ENCODE results near the gene PLA2R1.
"Not testable (repeated sequence)": the region's sequence is repeated elsewhere in the genome, so short reads cannot be mapped to it uniquely, and the experiment has no call there.

PLA2R1 gene

DNA sequence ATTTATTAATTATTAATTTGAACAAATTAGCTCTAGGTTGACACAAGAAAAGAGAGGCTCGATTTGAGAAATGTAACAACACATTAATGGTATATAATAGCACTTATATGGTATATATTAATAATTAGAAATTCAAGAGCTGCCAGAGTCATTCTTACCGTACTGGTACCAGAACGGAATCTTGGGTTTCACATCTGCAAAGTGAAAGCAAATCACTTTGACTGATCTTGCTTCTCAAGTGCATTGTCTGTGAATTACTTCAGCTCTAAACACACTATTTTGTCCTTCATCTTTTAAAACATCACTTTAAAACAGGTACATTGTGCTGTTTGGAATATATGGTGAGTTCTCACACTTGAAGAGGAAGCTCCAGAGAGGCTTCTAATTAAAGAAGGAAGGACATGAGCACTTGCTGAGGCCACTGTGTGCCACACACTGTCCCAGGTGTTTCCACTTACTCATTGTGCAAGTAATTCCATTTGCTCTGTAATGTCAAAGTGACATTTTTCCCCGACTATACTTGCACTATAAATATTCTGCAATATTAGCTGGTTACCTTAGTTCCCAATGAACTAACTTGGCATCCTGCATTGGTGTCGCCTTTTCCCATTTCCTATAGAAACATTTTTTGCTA lies 85.8 kb downstream of the PLA2R1 start:
- no peak for DNase-seq

DNA sequence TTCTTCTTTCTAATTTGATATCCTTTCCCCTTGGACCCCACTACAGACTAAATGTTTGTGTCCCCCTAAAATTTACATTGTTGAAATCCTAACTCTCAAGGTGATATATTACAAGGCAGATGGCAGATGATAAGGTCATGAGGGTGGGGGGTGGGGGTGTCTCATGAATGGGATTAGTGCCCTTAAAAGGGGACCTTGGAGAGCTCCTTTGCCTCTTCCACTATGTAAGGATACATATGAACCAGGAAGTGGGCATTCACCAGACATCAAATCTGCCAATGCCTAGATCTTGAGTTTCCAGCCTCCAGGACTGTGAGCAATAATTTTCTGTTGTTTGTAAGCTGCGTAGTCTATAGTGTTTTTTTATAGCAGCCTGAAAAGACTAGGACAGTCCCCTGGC lies 89.1 kb downstream of the PLA2R1 start:
- no peak for DNase-seq

DNA sequence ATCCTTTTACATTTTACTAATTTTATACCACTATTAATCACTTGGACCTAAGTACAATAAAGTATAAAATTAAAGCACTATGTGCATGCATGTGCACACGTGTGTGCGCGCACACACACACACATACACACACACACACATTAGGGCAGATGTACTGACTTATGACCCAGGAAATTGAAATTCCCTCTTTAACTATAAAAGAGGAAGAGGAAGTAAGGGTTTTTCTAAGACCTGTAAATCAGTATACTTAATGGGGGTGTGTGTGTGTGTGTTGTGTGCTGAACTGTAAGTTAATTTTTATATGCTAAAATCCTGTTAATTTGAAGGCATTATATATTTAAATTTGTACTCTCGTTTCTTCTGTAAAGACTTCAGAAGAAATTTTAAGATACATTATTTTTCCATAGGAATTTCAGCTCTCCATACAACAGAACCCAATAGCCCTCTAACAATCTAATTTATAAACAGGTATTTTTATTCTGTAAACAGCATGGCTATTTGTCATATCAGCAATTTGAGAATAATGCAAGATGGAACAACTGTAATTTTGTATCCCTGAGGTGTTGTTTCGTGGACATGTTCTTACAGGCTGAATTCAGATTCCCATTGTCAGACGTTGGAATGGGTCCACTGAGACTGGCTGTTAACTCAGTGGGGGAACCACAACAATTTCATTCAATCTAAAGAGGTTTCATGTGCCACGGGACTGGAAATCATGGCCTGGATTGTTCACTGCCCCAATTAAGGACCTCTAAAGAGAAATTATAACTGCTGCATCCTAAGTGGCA lies 90.9 kb downstream of the PLA2R1 start:
- DNase-seq = no peak

DNA sequence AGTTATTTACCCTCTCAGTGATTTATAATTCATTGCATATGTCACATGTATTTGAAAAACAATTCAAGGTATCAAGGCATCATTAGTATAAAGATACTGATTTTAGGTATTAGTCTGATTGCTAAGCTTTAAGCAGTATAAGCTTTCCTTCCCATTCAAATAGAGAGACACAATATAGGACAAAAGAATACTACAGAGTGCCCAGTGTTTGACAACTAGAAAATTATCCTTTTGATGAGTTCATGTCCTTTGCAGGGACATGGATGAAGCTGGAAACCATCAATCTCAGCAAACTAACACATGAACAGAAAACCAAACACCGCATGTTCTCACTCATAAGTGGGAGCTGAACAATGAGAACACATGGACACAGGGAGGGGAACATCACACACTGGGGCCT lies 91.9 kb downstream of the PLA2R1 start:
- DNase-seq = not testable (repeated sequence)

DNA sequence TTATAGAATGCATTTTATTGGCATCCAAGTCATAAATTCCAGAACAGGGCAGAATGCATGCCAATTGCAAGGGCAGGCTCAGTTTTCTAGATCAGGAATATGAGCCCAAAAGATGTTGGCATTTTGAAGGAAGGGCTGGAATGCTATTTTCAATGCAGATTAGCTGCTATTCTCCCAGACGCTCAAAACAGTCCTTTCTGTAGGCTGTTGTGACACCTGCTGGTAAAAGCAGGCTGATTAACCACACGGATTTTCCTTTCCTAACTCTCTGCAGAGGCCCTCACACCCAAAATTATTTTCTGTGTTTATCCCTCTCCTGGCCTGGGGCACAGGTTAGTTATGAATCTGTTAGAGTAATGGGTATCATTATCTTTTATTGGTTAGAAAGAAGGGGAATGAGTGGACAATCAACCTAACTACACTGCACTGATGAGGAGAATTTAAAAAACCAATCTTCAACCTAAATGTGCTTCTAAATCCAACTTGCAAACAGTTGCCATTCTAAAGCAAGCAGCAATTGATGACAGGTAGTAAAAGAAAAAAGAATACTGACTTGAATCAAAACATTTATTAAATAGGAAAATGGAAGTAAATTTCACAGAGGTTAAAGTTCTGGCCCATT lies 94.0 kb downstream of the PLA2R1 start:
- DNase-seq = no peak

DNA sequence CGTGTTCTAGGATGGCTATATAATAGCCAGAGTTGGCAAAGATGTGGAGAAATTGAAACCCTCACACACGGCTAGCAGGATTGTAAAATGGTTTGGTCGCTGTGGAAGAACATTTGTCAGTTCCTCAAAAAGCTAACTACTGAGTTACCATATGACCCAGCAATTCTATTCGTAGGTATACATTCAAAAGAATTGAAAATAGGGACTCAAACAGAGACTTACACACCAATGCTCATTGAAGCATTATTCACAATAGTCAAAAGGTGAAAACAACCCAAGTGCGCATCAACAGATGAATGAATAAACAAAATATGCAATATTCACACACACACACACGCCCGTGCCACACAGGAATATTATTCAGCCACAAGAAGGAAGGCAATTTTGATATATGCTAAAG lies 98.7 kb downstream of the PLA2R1 start:
- no peak for DNase-seq

DNA sequence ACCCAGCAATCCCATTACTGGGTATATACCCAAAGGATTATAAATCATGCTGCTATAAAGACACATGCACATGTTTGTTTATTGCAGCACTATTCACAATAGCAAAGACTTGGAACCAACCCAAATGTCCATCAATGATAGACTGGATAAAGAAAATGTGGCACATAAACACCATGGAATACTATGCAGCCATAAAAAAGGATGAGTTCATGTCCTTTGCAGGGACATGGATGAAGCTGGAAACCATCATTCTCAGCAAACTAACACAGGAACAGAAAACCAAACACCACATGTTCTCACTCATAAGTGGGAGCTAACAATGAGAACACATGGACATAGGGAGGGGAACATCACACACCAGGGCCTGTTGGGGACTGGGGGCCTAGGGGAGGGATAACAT lies 99.9 kb downstream of the PLA2R1 start:
- not testable (repeated sequence) for DNase-seq

DNA sequence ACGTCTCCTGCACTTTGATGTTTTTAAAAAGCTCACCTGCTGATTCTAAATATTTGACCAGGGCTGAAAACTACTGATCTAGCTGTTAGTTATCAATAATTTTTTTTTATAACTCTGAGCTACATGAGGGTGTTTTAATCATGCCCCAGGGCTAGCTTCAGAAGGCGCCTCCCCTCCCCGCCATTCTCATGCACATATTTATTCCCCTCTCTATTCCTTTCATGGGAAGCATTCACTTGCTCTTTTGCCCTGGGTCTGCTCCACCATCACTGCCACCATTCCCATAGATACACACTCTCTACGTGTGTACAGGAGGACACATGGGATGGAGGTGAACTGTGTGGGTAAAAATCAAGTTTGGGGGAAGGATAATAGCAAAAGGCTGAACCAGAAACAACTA lies 101.0 kb downstream of the PLA2R1 start:
- DNase-seq = no peak

DNA sequence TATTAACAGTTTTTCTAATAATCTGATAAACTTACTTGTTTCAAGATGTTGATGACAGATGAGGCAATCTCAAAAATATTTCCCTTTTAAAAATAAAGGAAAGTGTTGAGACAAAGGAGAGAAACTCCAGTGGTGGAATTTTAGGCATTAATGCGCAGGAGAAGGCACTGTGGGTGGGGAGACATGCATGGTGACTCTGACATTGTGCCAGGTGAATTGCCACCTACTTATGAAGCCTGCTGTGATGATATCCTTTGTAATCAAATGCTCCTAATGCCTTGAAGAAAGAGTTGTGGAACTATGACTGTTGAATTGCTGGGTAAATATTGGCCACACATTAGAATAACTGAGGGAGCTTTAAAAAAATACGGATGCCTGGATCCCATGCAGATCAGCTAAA lies 101.4 kb downstream of the PLA2R1 start:
- DNase-seq = no peak

DNA sequence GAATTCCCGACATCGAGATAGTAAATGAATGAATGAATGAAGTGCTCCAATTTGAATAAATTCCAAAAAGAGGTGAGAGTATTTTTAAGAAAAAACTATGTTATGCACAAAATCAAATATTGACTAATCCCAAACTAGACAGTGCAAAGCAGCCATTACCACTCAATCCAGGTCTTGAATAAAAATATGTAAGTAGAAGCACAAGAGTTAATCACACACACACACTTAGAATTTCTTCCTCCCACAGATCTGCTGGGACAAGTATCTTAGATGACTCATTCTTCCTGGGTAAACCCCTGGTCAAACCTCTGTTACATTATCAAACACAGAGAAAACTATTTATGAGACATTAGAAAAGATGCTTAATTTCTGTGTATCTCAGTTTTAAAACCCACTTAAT lies 102.0 kb downstream of the PLA2R1 start:
- DNase-seq = no peak

DNA sequence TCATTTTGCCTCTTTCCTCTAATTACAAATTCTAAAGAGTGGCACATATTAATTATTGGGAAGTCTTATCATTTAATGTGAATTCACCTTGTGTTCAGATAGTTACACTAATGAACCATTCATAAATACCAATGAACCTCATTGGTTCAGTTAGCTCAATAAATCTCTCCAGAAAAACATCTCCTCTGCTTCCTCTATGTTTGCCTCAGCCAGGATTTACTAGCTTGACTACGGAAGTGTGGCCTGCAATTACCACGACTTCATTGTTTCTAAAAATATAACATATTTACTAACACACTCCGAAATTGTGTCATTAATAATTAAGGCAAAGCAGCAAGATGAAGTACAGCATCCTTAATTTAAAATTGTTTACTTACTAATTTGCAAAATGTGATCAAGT lies 103.3 kb downstream of the PLA2R1 start:
- no peak for DNase-seq

DNA sequence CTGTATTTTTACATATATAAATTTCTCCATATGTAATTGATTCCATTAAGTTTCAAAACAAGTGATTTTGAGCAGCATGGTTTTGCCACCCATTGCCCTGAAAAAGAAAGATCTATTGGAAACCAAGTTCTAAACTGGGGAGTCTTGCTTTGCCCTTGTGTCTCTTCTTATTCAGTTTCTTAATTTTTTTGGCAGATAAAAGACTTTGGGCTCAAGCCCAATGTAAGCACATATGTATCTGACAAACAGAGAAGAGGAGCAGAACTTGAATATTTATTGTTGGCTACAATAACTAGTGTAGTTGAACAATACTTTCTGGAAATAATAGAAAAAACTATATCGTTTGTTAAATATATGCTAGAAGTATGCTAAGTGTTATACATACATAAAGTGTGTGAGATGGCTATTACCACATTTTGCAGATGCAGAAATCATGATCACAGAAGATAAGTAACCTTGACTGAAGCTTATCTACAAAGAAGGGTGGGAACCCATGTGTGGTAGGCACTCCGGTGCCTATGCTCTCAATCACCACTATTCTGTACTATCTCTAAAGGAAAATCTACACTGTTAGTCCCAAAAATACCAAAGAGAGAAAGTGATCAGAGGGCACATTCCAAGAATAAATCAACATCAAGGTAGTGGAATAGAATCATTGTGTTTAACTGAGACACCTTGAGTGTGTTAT lies 109.1 kb downstream of the PLA2R1 start:
- no peak for DNase-seq

DNA sequence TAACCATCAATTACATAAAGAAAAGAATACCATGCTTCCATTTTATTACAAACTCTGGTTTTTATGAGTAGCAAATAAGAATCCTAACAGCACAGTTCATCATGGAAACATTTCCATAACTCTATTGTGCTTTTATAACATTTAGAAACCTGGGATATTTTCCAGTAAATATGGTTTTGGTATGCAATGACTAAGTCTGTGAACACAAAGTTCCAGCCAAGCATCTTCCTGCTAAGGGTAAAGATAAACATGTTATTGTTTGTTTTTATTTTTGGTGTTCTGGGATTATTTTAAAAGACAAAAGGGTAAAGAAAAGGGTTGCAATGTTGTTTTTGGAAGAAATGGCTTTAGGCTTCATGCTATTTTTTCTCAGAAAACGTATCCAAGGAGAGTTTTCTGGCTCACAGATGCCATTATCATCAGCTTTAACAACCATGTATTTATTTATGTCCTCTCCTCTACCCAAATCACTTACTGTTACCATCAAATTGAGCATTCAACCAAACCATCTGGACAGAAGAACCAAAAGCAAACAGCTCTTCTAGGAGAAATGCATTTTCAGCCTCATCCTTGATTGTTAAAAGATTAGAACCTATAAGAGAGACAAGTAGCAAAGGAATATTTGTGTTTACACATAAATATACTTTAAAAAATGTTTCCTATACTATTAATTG lies 116.0 kb downstream of the PLA2R1 start:
- no peak for DNase-seq

DNA sequence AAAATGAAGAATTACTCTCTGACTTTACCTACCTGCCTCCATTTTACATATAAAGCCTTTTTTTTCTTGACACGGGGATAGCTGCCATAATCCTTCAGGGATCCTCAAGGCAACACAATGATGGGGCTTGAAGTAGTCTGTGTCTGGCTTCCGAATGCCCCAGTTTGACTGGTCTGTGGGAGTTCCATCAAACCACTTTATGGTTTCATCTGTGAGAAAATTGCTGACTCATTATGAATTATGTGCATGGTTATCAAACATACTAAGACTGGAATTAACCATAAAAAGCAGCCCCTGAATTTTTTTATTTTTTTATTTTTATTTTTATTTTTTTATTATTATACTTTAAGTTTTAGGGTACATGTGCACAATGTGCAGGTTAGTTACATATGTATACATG lies 117.5 kb downstream of the PLA2R1 start:
- no peak for DNase-seq

DNA sequence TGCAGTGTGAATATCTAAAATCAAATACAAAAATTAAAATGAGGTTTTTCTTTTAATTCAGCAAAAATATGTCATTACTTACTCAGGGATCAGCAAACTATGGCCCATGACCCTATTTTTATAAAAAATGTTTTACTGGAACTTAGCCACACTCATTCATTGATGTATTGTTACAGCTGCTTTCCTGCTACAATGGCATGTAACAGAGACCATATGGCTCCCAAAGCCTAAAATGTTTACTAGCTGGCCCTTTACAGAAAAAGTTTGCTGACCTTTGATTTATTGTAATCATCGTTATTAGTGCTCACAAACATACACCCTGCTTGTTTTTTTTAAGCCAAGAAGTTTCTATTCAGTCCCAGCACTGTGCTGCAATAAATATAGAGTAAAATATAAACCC lies 120.3 kb downstream of the PLA2R1 start:
- DNase-seq = no peak

DNA sequence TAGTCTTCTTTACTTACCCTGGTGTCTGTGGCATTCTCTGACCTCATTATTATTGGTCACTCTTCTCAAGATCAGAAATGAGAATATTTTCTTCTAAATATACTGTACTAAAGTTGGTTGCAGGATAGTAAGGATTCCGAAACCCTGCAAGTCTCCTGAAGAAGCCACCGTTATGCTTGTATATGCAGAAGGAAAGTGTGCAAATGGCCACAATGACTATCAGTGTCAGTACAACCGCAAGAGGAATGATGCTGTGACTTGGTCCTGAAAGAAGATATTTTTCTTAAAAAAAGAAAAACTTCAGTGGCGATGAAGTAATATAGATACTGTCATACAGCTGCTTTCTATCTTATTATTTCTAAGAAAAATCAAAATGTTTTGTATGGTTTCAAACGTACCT lies 120.7 kb downstream of the PLA2R1 start:
- DNase-seq = no peak

DNA sequence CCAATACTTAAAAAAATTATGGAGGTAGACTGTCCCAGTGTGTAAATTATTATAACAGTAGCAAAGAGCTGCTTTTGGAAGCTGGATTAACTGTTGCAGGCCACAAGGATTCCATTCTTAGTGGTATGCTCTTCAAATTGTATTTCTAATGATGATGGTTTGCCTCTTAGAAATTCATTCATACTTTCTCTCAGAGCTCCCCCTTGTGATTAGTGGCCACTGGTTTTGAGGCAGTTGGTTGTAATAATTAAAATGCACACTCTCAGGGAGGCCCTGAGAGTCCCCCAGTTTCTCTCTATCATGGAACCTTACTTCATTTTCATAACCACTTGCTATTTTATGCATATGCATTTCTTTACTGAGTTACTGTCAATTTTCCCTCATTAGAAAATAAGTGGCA lies 122.5 kb downstream of the PLA2R1 start:
- DNase-seq = no peak

DNA sequence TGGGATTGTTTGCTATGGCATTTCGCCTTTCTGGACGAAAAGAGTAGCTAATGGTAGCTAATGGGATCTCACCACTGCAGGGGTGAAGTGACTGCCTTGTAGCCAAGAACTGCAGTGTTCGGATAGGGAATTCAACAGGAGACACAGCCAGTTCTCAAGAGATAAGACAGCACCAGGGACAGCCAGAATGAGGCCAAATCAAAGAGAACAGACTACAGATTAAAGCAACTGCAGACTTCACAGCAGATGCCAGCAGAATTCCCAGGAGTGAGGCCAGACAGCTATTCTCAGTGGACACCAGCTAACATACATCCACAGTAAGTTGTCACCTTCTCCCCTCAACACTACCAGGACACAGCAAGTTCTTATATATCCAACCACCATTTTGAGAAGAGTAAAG lies 124.0 kb downstream of the PLA2R1 start:
- DNase-seq = no peak

DNA sequence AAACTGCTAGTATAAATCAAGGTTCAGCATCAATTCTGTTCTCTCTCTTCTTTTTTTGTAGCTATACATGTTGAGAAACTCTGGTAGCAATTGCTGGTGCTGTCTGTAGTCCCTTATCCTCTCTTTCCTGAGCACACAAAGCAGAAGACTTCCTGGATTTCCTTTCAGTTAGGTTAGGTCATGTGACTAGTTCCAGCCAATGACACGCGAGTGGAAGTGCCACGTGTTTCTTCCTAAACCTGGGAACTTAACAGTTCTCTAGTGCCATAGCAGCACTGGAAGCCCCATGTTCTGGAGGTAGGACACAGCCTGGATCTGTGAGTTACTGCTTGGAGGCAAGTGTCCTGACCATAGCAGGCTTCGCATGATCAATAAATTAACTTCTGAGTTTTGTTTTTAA lies 125.9 kb downstream of the PLA2R1 start:
- no peak for DNase-seq

DNA sequence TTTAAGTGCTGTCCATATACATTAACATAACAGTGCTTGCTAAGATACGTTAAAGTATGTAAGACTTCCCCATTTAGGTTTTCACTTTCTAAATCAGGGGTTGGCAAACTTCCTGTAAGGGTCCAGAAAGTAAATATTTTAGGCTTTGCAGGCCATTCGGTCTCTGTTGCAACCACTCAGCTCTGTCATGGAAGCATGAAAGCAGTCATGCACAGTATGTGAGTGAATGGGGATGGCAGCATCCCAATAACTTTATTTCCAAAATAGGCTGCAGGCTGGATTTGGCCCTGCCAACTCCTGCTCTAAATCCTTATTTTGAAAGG lies 128.7 kb downstream of the PLA2R1 start:
- DNase-seq = peak; percentile 2

DNA sequence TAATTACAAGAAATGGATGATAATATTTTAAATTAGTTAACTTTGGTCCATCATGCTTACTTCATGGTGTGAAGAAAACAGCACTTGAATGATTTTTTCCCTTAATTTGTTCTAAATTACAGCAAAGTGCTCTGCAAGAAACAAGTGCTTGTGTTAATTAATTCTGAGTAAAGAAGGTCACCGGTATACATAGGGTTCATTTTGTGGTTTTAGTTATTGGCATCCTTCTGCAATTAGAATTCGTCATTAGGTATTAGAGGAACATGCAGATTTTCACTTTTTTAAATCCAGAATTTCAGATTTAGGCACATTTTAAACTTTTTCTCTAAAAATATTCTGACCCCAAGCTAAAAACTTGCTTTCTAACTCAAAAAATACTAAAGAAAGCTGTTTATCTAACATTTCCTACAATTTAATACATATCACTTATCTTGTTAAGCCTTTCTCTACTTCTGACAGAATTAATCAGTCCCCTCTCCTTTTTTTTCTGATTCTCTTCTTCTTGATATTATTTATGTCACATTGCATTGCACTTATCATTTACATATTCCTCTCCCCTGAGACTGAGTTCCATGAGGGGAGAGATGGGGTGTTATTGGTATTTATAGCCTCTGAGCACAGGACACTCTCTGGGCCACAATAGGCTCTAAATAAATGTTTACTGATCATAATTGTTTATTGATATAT lies 129.2 kb downstream of the PLA2R1 start:
- DNase-seq = no peak

DNA sequence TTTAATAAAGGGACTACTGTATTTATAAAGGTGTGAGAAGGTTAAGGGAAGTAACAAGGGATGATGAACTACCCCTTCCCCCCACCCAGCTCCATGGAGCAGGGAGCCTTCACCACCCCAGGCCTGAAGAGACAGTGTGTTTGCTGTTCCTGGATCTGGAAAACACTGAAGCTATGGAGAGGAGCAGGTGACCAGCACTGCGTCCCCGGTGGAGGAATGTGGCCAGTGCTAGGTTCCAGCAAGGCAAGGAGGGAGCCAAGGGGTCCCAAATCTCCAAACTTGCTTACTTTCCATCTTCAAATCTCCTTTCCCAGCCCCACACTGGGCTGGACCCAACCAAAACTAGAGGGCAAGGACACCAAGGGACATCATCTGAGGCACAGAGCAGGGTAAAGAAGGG lies 135.7 kb downstream of the PLA2R1 start:
- no peak for DNase-seq

DNA sequence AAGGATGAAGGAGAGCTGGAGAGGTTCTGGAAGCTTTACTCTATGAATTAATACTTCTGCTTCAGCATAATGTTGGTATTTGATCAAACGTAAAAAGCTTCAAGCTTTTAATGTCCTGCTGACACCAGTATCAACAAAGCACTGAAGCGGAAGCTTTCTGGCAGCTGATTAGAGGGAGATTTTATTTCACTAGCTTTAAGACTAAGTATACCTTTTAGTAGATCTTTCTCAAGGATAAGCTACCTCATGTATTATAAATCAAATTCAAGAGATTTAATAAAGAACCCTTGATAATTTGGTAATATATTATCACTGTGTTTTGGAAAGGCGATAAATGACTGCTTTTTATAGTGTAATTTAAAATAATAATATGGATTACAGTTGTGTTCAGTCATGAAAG lies 136.4 kb downstream of the PLA2R1 start:
- no peak for DNase-seq
